ENCODE results near the gene NECTIN3.

The NECTIN3 gene

DNA sequence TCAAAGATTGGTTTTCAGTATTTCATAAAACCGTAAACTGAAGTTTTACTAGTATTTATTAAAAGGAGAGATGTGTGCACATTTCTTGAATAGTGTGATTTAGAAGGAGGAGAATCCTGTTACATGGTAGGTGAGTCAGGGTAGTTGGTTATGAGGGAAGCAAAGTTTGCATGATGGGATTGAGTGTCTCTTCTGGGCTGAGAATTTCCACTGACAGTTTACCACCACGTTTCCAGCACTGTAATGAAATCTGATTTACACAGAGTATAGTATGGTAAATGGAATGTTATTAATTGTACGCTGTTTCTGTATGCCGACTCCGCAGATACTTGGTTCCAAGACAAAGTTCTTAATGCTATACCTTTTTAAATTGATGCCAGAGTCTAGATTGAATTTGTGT, 1.6 kb downstream of the NECTIN3 start:
- H3K4me2 ChIP-seq (ENCODE audit: low read length) = no peak overlapping the region
- H3K79me2 ChIP-seq (ENCODE audit: low read length) = no peaks in the 10 kb centered on the region
- no peaks in the 10 kb centered on the region for H3K36me3 ChIP-seq (replicated peaks; ENCODE audit: low read depth, low read length)
- H3K9me3 ChIP-seq (ENCODE audit: insufficient read depth, low read length) = no peaks in the 10 kb centered on the region
- H3K4me3 ChIP-seq (ENCODE audit: low read length) = no peak overlapping the region
- H3K9ac ChIP-seq (ENCODE audit: low read length) = no peak overlapping the region
- no peak for TF ChIP-seq EZH2phosphoT487 (IDR thresholded peaks at IDR 0.05; ENCODE audit: low read depth)
- TF ChIP-seq, protein P1, sequence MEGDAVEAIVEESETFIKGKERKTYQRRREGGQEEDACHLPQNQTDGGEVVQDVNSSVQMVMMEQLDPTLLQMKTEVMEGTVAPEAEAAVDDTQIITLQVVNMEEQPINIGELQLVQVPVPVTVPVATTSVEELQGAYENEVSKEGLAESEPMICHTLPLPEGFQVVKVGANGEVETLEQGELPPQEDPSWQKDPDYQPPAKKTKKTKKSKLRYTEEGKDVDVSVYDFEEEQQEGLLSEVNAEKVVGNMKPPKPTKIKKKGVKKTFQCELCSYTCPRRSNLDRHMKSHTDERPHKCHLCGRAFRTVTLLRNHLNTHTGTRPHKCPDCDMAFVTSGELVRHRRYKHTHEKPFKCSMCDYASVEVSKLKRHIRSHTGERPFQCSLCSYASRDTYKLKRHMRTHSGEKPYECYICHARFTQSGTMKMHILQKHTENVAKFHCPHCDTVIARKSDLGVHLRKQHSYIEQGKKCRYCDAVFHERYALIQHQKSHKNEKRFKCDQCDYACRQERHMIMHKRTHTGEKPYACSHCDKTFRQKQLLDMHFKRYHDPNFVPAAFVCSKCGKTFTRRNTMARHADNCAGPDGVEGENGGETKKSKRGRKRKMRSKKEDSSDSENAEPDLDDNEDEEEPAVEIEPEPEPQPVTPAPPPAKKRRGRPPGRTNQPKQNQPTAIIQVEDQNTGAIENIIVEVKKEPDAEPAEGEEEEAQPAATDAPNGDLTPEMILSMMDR (IDR thresholded peaks at IDR 0.05; ENCODE audit: low read depth, low read length) = no peak
- H4K20me1 ChIP-seq (ENCODE audit: insufficient read depth, low read length) = no peaks in the 10 kb centered on the region
- no peak overlapping the region for H2AFZ ChIP-seq (ENCODE audit: low read depth, low read length)
- no peaks in the 10 kb centered on the region for H3K4me1 ChIP-seq (ENCODE audit: low read length)
- no peak overlapping the region for H3K27ac ChIP-seq (ENCODE audit: low read length)
- H3K27me3 ChIP-seq (ENCODE audit: low read depth, low read length) = no peaks in the 10 kb centered on the region

DNA sequence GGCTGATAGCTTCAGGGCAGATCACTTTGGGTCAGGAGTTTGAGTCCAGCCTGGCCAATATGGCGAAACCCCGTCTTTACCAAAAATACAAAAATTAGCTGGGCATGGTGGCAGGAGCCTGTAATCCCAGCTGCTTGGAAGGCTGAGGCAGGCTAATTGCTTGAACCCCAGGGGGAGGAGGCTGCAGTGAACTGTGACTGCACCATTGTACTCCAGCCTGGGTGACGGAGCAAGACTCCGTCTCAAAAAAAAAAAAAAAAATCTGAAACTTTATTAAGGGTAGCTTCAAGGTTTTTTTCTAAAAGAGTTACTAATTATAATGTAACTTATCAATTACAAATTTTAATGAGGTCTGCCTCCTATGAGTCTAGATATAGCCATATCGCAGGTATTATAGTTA, 5.1 kb downstream of the NECTIN3 start:
- Histone ChIP-seq H3K27me3 (ENCODE audit: low read depth, low read length) (no peaks in the 10 kb centered on the region), H3K9ac (ENCODE audit: low read length) (no peak overlapping the region), H3K4me3 (ENCODE audit: low read length) (no peak overlapping the region), H3K27ac (ENCODE audit: low read length) (no peak overlapping the region), H2AFZ (ENCODE audit: low read depth, low read length) (no peak overlapping the region), H3K4me2 (ENCODE audit: low read length) (no peak overlapping the region), H3K9me3 (ENCODE audit: insufficient read depth, low read length) (no peaks in the 10 kb centered on the region), H3K36me3 (replicated peaks; ENCODE audit: low read depth, low read length) (no peaks in the 10 kb centered on the region), H4K20me1 (ENCODE audit: insufficient read depth, low read length) (no peaks in the 10 kb centered on the region), H3K4me1 (ENCODE audit: low read length) (no peaks in the 10 kb centered on the region), H3K79me2 (ENCODE audit: low read length) (no peaks in the 10 kb centered on the region)
- no peak for TF ChIP-seq EZH2phosphoT487 (IDR thresholded peaks at IDR 0.05; ENCODE audit: low read depth)
- TF ChIP-seq, protein P1 (IDR thresholded peaks at IDR 0.05; ENCODE audit: low read depth, low read length) = no peak

DNA sequence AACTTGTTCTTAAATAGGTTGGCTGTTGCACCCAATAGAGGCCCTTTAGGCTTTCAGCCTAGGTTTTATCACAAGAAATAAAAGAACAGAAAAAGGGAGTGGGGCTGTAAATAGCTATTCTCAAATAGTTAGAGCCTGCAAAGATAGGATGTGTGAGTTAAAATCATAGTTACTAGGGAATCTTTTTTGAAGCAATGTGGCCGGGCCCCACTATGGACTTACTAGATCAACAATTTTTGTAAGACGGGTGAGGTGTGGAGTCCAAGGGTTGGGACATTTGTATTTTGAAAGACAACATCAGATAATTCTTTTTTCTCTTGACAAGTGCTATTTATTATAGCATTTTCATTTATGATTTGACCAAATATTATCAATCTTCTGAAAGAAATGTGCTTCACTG, 5.8 kb downstream of the NECTIN3 start:
- H3K4me2 ChIP-seq (ENCODE audit: low read length) = no peak overlapping the region

DNA sequence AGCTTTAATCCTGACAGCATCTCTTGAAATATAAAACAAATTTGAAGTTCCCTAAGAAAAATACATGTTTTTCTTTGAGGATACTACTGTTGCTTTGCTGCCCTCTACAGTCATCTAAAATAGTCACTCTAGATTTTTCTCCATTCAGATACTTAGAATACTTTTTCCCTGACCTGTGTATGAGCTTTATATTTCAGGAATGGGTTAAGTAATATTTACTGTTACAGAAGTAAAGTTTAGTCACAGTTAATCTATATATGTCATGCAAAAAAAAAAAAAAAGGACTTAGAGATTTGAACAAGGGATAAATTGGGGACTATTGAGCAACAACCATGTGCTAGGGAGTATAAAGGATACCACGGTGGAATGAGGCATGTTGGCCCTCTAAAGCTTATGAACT, 8.8 kb downstream of the NECTIN3 start:
- no peaks in the 10 kb centered on the region for H3K27me3 ChIP-seq (ENCODE audit: low read depth, low read length)
- no peak overlapping the region for H3K4me2 ChIP-seq (ENCODE audit: low read length)
- no peaks in the 10 kb centered on the region for H4K20me1 ChIP-seq (ENCODE audit: insufficient read depth, low read length)
- H3K27ac ChIP-seq (ENCODE audit: low read length) = no peak overlapping the region
- H3K79me2 ChIP-seq (ENCODE audit: low read length) = no peaks in the 10 kb centered on the region
- H3K9ac ChIP-seq (ENCODE audit: low read length) = no peak overlapping the region
- no peak overlapping the region for H3K4me3 ChIP-seq (ENCODE audit: low read length)
- no peak overlapping the region for H2AFZ ChIP-seq (ENCODE audit: low read depth, low read length)
- no peaks in the 10 kb centered on the region for H3K36me3 ChIP-seq (replicated peaks; ENCODE audit: low read depth, low read length)
- H3K9me3 ChIP-seq (ENCODE audit: insufficient read depth, low read length) = no peaks in the 10 kb centered on the region
- no peaks in the 10 kb centered on the region for H3K4me1 ChIP-seq (ENCODE audit: low read length)
- TF ChIP-seq EZH2phosphoT487 (IDR thresholded peaks at IDR 0.05; ENCODE audit: low read depth) = no peak
- TF ChIP-seq, protein P1 (IDR thresholded peaks at IDR 0.05; ENCODE audit: low read depth, low read length) = peak; percentile 60

More for the DNA sequence above, 5.8 kb downstream of the NECTIN3 start:
- no peaks in the 10 kb centered on the region for H3K36me3 ChIP-seq (replicated peaks; ENCODE audit: low read depth, low read length)
- no peaks in the 10 kb centered on the region for H4K20me1 ChIP-seq (ENCODE audit: insufficient read depth, low read length)
- no peak overlapping the region for H3K4me3 ChIP-seq (ENCODE audit: low read length)
- no peaks in the 10 kb centered on the region for H3K79me2 ChIP-seq (ENCODE audit: low read length)
- H2AFZ ChIP-seq (ENCODE audit: low read depth, low read length) = no peak overlapping the region
- H3K27me3 ChIP-seq (ENCODE audit: low read depth, low read length) = no peaks in the 10 kb centered on the region
- H3K9ac ChIP-seq (ENCODE audit: low read length) = no peak overlapping the region
- H3K27ac ChIP-seq (ENCODE audit: low read length) = no peak overlapping the region
- no peaks in the 10 kb centered on the region for H3K9me3 ChIP-seq (ENCODE audit: insufficient read depth, low read length)
- TF ChIP-seq, protein P1 (IDR thresholded peaks at IDR 0.05; ENCODE audit: low read depth, low read length) = no peak
- TF ChIP-seq EZH2phosphoT487 (IDR thresholded peaks at IDR 0.05; ENCODE audit: low read depth) = no peak
- H3K4me1 ChIP-seq (ENCODE audit: low read length) = no peaks in the 10 kb centered on the region

All from OCI-LY3 (cell line).